Ishikawa (cell line): ENCODE results near the gene LATS2.

Source experiments
- CEBPB ChIP-seq: IDR thresholded peaks from 2 replicates; pipeline ENCODE4 v1.6.1; 2012
- CREB1 ChIP-seq: IDR thresholded peaks from 2 replicates; pipeline ENCODE4 v1.6.1; 2012; ENCODE audit warnings: low read depth
- EGR1 ChIP-seq: IDR thresholded peaks from 2 replicates; pipeline ENCODE4 v1.6.1; 2012
- EP300 ChIP-seq: IDR thresholded peaks from 2 replicates; pipeline ENCODE4 v1.6.1; 2012; ENCODE audit warnings: borderline replicate concordance
- FOXM1 ChIP-seq: IDR thresholded peaks from 2 replicates; pipeline ENCODE4 v1.6.1; 2012; ENCODE audit warnings: low read depth, borderline replicate concordance
- MAX ChIP-seq: IDR thresholded peaks from 2 replicates; pipeline ENCODE4 v1.6.1; 2012
- NFIC ChIP-seq: IDR thresholded peaks from 2 replicates; pipeline ENCODE4 v1.6.1; 2012
- RAD21 ChIP-seq: IDR thresholded peaks from 2 replicates; pipeline ENCODE4 v1.6.1; 2012; ENCODE audit warnings: low read depth
- REST ChIP-seq: IDR thresholded peaks from 2 replicates; pipeline ENCODE4 v1.6.1; 2012; ENCODE audit warnings: low read depth, mild to moderate bottlenecking
- TAF1 ChIP-seq: IDR thresholded peaks from 2 replicates; pipeline ENCODE4 v1.6.1; 2012; ENCODE audit warnings: low read depth, mild to moderate bottlenecking
- TCF12 ChIP-seq: IDR thresholded peaks from 2 replicates; pipeline ENCODE4 v1.6.1; 2012; ENCODE audit warnings: low read depth
- TEAD4 ChIP-seq: IDR thresholded peaks from 2 replicates; pipeline ENCODE4 v1.6.1; 2012
- YY1 ChIP-seq: IDR thresholded peaks from 2 replicates; pipeline ENCODE4 v1.6.1; 2012; ENCODE audit warnings: low read depth
- ZBTB7A ChIP-seq: IDR thresholded peaks from 2 replicates; pipeline ENCODE4 v1.6.1; 2012; ENCODE audit warnings: low read depth
- TF ChIP-seq, protein P1 (sequence below): IDR thresholded peaks from 2 replicates; pipeline ENCODE4 v1.6.1; 2012

LATS2 gene

GRCh38 chr13:21008026-21008425 lies 53.4 kb downstream of the LATS2 start:
- TF ChIP-seq TEAD4 (no peak), MAX (no peak), TAF1 (no peak)

- TF ChIP-seq ZBTB7A (no peak), REST (no peak), TAF1 (no peak), TCF12 (no peak), MAX (no peak), RAD21 (no peak), NFIC (no peak), EP300 (no peak), YY1 (no peak), TEAD4 (no peak), CREB1 (no peak), CEBPB (no peak), EGR1 (no peak), FOXM1 (no peak)
- TF ChIP-seq, protein P1, sequence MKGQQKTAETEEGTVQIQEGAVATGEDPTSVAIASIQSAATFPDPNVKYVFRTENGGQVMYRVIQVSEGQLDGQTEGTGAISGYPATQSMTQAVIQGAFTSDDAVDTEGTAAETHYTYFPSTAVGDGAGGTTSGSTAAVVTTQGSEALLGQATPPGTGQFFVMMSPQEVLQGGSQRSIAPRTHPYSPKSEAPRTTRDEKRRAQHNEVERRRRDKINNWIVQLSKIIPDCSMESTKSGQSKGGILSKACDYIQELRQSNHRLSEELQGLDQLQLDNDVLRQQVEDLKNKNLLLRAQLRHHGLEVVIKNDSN = no peak
Measured at GRCh38 chr13:21006141-21007005, 55.0 kb downstream of the LATS2 start.

- TF ChIP-seq EGR1 (no peak), TEAD4 (no peak)
Measured at GRCh38 chr13:21005193-21005592, 56.2 kb downstream of the LATS2 start.

- TF ChIP-seq FOXM1 (no peak), EGR1 (no peak), MAX (no peak), TCF12 (no peak), ZBTB7A (no peak), TEAD4 (no peak), NFIC (no peak), REST (no peak), CREB1 (no peak), RAD21 (no peak), CEBPB (no peak), EP300 (no peak), YY1 (no peak), TAF1 (no peak)
- TF ChIP-seq, protein P1 = no peak
Measured at GRCh38 chr13:21001471-21001870, 59.9 kb downstream of the LATS2 start.

DNA sequence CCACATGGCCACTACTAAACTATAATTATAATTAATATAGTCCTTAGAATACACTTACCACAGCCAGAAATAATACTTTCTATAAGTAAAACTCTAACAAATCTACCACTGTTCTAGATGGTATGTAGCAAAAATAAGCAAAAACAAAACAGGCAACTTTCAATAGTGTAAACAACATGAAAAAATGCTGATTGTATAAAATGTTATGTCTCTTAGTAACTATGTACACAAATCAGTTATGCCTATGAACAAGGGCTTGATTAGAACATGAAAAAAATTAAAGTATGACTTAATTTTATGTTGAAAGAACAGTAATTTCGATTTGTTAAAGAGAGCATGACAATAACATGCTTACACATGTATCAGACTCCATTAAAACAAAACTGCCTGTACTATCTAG lies 60.7 kb downstream of the LATS2 start:
- TF ChIP-seq REST (no peak), RAD21 (no peak), TEAD4 (no peak), EP300 (no peak), YY1 (no peak), FOXM1 (no peak), ZBTB7A (no peak), MAX (no peak), CREB1 (no peak), NFIC (no peak), TAF1 (no peak)
